Vagina (tissue), 2 donors: ENCODE data around the gene IREB2. TPM values are rescaled to one million over a fixed set of nuclear protein-coding genes. Genes with fewer than 3 reads are reported as not detected.

ENCODE experiments used
- DNase-seq, 2 donors: peaks; one replicate each; pipeline ENCODE4 v3.0.0-alpha.2; 2017; ENCODE audit errors: extremely low spot score in 2 of 2
- H3K27ac ChIP-seq: fragments of 200-600 bp; sonication (generic); one replicate; pipeline ENCODE4 v1.5.1; 2019
- H3K27me3 ChIP-seq: fragments of 200-600 bp; sonication (generic); one replicate; pipeline ENCODE4 v1.5.1; 2019
- H3K36me3 ChIP-seq, 2 donors: fragments of 200-600 bp; sonication (generic); one replicate each; pipeline ENCODE4 v1.5.1; 2017 to 2019
- H3K4me1 ChIP-seq: fragments of 200-600 bp; sonication (generic); one replicate; pipeline ENCODE4 v1.5.1; 2019
- H3K4me3 ChIP-seq, 2 donors: fragments of 200-600 bp; sonication (generic); 1 replicate in 1 of 2; 2 replicates in 1 of 2; pipeline ENCODE4 v1.5.1; 2016 to 2019
- H3K9me3 ChIP-seq: fragments of 200-600 bp; sonication (generic); one replicate; pipeline ENCODE4 v1.5.1; 2019
- POLR2A ChIP-seq, 2 donors: fragments of 450-650 bp; IDR thresholded peaks; one replicate each; pipeline ENCODE4 v1.6.1; 2017; ENCODE audit warnings: antibody characterized with exemption in 2 of 2, mild to moderate bottlenecking in 2 of 2, moderate library complexity in 2 of 2
- POLR2AphosphoS5 ChIP-seq, 2 donors: sonication (generic); formaldehyde crosslinking; IDR thresholded peaks; one replicate each; pipeline ENCODE4 v1.9.0; 2017; ENCODE audit warnings: antibody characterized with exemption in 2 of 2, mild to moderate bottlenecking in 2 of 2, low read depth in 1 of 2; ENCODE audit not compliant: insufficient read depth in 1 of 2
- intact Hi-C: fragments of 100-400 bp; cut with DNase I; formaldehyde crosslinking; loops from one replicate; pipeline ENCODE4 v1.15.1; 2023
- total RNA-seq: library from RNA; depleted of rRNA; stranded (reverse); fragments of >200 nt; gene quantifications from one replicate; pipeline ENCODE4 v1.2.3, GENCODE V29; 2016
- TF ChIP-seq, protein P1 (sequence below), 3 experiments: fragments of 450-650 bp in 2 of 3; fragments of 200-600 bp in 1 of 3; sonication (generic) in 1 of 3; IDR thresholded peaks; one replicate each; pipeline ENCODE4 v1.5.1; 2017 to 2019; ENCODE audit warnings: antibody characterized with exemption in 3 of 3, mild to moderate bottlenecking in 2 of 3, moderate library complexity in 2 of 3

Gene IREB2
- total RNA-seq, 1 donor from 2014 or later = 40.8 TPM

GRCh38 chr15:78542647-78543046, 104.6 kb downstream of the IREB2 start:
- H3K36me3 ChIP-seq = peaks cover 0 to 40% of the 10 kb centered on the region in 2 donors

GRCh38 chr15:78550194-78550593, 112.2 kb downstream of the IREB2 start:
- H3K27me3 ChIP-seq = no peaks in the 10 kb centered on the region
- no peak for DNase-seq
- peaks cover 0 to 50% of the 10 kb centered on the region in 2 donors for H3K36me3 ChIP-seq
- H3K4me1 ChIP-seq = no peaks in the 10 kb centered on the region
- intact Hi-C loops = no loop called here
- H3K27ac ChIP-seq = no peak overlapping the region
- TF ChIP-seq POLR2AphosphoS5 (IDR thresholded peaks at IDR 0.05; ENCODE audit: insufficient read depth in 1 of 2, low read depth in 1 of 2) (no peak), POLR2A (IDR thresholded peaks at IDR 0.05) (no peak)
- TF ChIP-seq, protein P1, sequence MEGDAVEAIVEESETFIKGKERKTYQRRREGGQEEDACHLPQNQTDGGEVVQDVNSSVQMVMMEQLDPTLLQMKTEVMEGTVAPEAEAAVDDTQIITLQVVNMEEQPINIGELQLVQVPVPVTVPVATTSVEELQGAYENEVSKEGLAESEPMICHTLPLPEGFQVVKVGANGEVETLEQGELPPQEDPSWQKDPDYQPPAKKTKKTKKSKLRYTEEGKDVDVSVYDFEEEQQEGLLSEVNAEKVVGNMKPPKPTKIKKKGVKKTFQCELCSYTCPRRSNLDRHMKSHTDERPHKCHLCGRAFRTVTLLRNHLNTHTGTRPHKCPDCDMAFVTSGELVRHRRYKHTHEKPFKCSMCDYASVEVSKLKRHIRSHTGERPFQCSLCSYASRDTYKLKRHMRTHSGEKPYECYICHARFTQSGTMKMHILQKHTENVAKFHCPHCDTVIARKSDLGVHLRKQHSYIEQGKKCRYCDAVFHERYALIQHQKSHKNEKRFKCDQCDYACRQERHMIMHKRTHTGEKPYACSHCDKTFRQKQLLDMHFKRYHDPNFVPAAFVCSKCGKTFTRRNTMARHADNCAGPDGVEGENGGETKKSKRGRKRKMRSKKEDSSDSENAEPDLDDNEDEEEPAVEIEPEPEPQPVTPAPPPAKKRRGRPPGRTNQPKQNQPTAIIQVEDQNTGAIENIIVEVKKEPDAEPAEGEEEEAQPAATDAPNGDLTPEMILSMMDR (IDR thresholded peaks at IDR 0.05) = no peak
- H3K4me3 ChIP-seq = no peak overlapping the region
- no peaks in the 10 kb centered on the region for H3K9me3 ChIP-seq

More at GRCh38 chr15:78542647-78543046, 104.6 kb downstream of the IREB2 start:
- H3K4me3 ChIP-seq = no peak overlapping the region
- TF ChIP-seq POLR2A (IDR thresholded peaks at IDR 0.05) (no peak), POLR2AphosphoS5 (IDR thresholded peaks at IDR 0.05; ENCODE audit: insufficient read depth in 1 of 2, low read depth in 1 of 2) (no peak)
- TF ChIP-seq, protein P1 (IDR thresholded peaks at IDR 0.05) = no peak
- no peak for DNase-seq
- H3K9me3 ChIP-seq = no peaks in the 10 kb centered on the region
- intact Hi-C loops = no loop called here
- H3K27ac ChIP-seq = no peak overlapping the region
- H3K27me3 ChIP-seq = no peaks in the 10 kb centered on the region
- peaks cover 26% of the 10 kb centered on the region for H3K4me1 ChIP-seq

DNA sequence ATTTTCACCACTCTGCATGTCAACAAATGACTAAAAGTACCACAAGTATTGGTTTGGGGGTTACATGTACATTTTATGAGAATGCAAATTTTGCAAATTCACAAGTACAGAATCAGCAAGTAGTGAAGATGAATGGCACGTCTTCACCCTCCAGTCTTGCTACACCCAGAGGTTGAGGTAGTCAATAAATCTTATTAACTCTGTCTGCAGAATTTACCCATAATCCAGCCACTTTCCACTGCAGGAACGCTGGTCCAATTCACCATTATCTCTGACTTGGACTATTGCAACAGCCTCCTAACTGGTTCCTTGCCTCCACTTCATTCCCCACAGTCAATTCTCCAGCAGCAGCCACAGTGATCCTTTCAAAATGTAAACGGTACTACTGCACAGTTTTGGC, 112.8 kb downstream of the IREB2 start:
- Histone ChIP-seq H3K27ac (no peak overlapping the region), H3K36me3 (peaks cover 0 to 44% of the 10 kb centered on the region in 2 donors), H3K4me1 (no peaks in the 10 kb centered on the region), H3K4me3 (no peak overlapping the region), H3K27me3 (no peaks in the 10 kb centered on the region), H3K9me3 (no peaks in the 10 kb centered on the region)
- DNase-seq = no peak
- TF ChIP-seq, protein P1 (IDR thresholded peaks at IDR 0.05) = no peak
- TF ChIP-seq POLR2AphosphoS5 (IDR thresholded peaks at IDR 0.05; ENCODE audit: insufficient read depth in 1 of 2, low read depth in 1 of 2) (no peak), POLR2A (IDR thresholded peaks at IDR 0.05) (no peak)
- intact Hi-C loops = no loop called here

Other genes with a start within 250 kb of the IREB2 start
- 3.4 TPM for gene ACSBG1, start 203.7 kb upstream of the IREB2 start, total RNA-seq
- 26.5 TPM for gene DNAJA4, start 173.7 kb upstream of the IREB2 start, total RNA-seq
- 54.3 TPM for gene SKIC8, start 138.6 kb upstream of the IREB2 start, total RNA-seq
- gene CRABP1, start 97.9 kb upstream of the IREB2 start, total RNA-seq = not detected
- gene HYKK, start 69.4 kb downstream of the IREB2 start, total RNA-seq = 9.6 TPM
- 107 TPM for gene PSMA4, start 102.2 kb downstream of the IREB2 start, total RNA-seq
- gene CHRNA5, start 127.3 kb downstream of the IREB2 start, total RNA-seq = 8.8 TPM
- 3.7 TPM for gene CHRNA3, start 182.8 kb downstream of the IREB2 start, total RNA-seq
- 0.74 TPM for gene CHRNB4, start 203.0 kb downstream of the IREB2 start, total RNA-seq